Measurements from ENCODE around the gene MAGED1.

The MAGED1 gene

GRCh38 chrX:51892921-51893745, at the start of gene MAGED1:
Gene MAGED1, plus strand, starts transcription at chrX:51893623. Its CDS starts 682 bp downstream, at chrX:51894305.
- H3K4me3 ChIP-seq (ENCODE audit: control insufficient read depth, low read depth, low read length): peak within 1 kb of the TSS; percentile 78
- peak; percentile 94 for DNase-seq (ENCODE audit: low read depth)
- TF ChIP-seq, protein P1, sequence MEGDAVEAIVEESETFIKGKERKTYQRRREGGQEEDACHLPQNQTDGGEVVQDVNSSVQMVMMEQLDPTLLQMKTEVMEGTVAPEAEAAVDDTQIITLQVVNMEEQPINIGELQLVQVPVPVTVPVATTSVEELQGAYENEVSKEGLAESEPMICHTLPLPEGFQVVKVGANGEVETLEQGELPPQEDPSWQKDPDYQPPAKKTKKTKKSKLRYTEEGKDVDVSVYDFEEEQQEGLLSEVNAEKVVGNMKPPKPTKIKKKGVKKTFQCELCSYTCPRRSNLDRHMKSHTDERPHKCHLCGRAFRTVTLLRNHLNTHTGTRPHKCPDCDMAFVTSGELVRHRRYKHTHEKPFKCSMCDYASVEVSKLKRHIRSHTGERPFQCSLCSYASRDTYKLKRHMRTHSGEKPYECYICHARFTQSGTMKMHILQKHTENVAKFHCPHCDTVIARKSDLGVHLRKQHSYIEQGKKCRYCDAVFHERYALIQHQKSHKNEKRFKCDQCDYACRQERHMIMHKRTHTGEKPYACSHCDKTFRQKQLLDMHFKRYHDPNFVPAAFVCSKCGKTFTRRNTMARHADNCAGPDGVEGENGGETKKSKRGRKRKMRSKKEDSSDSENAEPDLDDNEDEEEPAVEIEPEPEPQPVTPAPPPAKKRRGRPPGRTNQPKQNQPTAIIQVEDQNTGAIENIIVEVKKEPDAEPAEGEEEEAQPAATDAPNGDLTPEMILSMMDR (conservative IDR thresholded peaks at IDR 0.05; ENCODE audit: control insufficient read depth, insufficient read depth, low read depth, low read length): no peak

- no peak for DNase-seq (ENCODE audit: low read depth)
- H3K4me3 ChIP-seq (ENCODE audit: control insufficient read depth, low read depth, low read length): no peak overlapping the region
- TF ChIP-seq, protein P1 (conservative IDR thresholded peaks at IDR 0.05; ENCODE audit: control insufficient read depth, insufficient read depth, low read depth, low read length): no peak
These were observed 46.0 kb upstream of the MAGED1 start for GRCh38 chrX:51847463-51847862.

- TF ChIP-seq, protein P1 (conservative IDR thresholded peaks at IDR 0.05; ENCODE audit: control insufficient read depth, insufficient read depth, low read depth, low read length): no peak
- H3K4me3 ChIP-seq (ENCODE audit: control insufficient read depth, low read depth, low read length): no peak overlapping the region
- no peak for DNase-seq (ENCODE audit: low read depth)
These were observed 41.8 kb upstream of the MAGED1 start for GRCh38 chrX:51851507-51852085.

DNA sequence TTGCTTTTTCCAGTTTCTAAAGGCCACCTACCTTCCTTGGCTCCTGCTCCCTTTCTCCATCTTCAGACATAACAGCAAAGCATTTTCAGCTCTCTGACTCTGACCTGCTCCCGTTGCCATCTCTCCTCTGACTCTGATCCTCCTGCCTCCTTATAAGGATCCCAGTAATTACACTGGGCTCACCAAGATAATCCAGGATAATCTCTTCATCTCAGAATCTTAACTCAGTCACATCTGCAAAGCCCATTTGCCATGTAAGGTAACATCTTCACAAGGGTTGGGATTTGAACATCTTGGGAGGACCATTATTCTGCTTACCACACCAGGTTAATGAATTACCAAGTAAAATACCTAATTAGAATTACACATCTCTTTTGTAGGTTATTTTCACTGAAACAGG, 41.3 kb upstream of the MAGED1 start:
- no peak overlapping the region for H3K4me3 ChIP-seq (ENCODE audit: control insufficient read depth, low read depth, low read length)
- TF ChIP-seq, protein P1 (conservative IDR thresholded peaks at IDR 0.05; ENCODE audit: control insufficient read depth, insufficient read depth, low read depth, low read length): no peak
- DNase-seq (ENCODE audit: low read depth): no peak

GRCh38 chrX:51852621-51853020, 40.8 kb upstream of the MAGED1 start:
- DNase-seq (ENCODE audit: low read depth): no peak
- H3K4me3 ChIP-seq (ENCODE audit: control insufficient read depth, low read depth, low read length): no peak overlapping the region
- TF ChIP-seq, protein P1 (conservative IDR thresholded peaks at IDR 0.05; ENCODE audit: control insufficient read depth, insufficient read depth, low read depth, low read length): no peak

DNA sequence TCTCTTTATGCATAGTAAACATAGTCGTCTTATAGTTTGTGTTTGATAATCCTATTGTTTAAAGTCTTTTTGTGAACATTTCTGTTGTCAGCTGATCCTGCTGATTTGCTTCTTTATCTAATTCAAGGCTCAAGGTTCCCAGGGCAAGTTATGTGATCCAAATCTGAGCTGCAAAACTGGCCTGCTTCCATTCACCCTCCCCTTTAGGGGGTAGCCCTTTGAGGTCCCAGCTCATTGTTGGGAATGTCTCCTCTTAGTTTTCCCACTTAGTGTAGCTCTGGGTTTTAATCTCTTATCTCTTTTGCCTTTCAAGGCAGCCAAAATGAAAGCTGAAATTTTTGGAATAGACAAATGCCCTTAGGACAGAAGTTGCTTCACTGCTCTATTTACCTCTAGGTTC, 40.2 kb upstream of the MAGED1 start:
- no peak for DNase-seq (ENCODE audit: low read depth)
- TF ChIP-seq, protein P1 (conservative IDR thresholded peaks at IDR 0.05; ENCODE audit: control insufficient read depth, insufficient read depth, low read depth, low read length): no peak
- H3K4me3 ChIP-seq (ENCODE audit: control insufficient read depth, low read depth, low read length): no peak overlapping the region
